22Rv1 (cell line): ENCODE results near the gene PPP2R3A.

Experiments
- H3K27ac ChIP-seq: fragments of 450-650 bp; 2 replicates; pipeline ENCODE4 v1.5.1; 2017
- ZFX ChIP-seq: fragments of 450-650 bp; IDR thresholded peaks from 2 replicates; pipeline ENCODE4 v1.6.1; 2017; ENCODE audit warnings: antibody characterized with exemption, borderline replicate concordance
- TF ChIP-seq, protein P1 (sequence below): fragments of 450-650 bp; IDR thresholded peaks from 2 replicates; pipeline ENCODE4 v1.5.1; 2017; ENCODE audit warnings: mild to moderate bottlenecking

Gene PPP2R3A

GRCh38 chr3:135997554-135998320 is 32.2 kb downstream of the PPP2R3A start:
- no peak overlapping the region for H3K27ac ChIP-seq
- TF ChIP-seq ZFX: no peak
- TF ChIP-seq, protein P1, sequence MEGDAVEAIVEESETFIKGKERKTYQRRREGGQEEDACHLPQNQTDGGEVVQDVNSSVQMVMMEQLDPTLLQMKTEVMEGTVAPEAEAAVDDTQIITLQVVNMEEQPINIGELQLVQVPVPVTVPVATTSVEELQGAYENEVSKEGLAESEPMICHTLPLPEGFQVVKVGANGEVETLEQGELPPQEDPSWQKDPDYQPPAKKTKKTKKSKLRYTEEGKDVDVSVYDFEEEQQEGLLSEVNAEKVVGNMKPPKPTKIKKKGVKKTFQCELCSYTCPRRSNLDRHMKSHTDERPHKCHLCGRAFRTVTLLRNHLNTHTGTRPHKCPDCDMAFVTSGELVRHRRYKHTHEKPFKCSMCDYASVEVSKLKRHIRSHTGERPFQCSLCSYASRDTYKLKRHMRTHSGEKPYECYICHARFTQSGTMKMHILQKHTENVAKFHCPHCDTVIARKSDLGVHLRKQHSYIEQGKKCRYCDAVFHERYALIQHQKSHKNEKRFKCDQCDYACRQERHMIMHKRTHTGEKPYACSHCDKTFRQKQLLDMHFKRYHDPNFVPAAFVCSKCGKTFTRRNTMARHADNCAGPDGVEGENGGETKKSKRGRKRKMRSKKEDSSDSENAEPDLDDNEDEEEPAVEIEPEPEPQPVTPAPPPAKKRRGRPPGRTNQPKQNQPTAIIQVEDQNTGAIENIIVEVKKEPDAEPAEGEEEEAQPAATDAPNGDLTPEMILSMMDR: no peak

- H3K27ac ChIP-seq: no peak overlapping the region
- TF ChIP-seq ZFX: no peak
- TF ChIP-seq, protein P1: no peak
Observed at GRCh38 chr3:136008221-136008620, 42.7 kb downstream of the PPP2R3A start.

GRCh38 chr3:136008732-136009470 is 43.4 kb downstream of the PPP2R3A start:
- no peak overlapping the region for H3K27ac ChIP-seq
- no peak for TF ChIP-seq ZFX

- no peak overlapping the region for H3K27ac ChIP-seq
- TF ChIP-seq, protein P1: no peak
- TF ChIP-seq ZFX: no peak
Observed at GRCh38 chr3:136018876-136019275, 53.3 kb downstream of the PPP2R3A start.

DNA sequence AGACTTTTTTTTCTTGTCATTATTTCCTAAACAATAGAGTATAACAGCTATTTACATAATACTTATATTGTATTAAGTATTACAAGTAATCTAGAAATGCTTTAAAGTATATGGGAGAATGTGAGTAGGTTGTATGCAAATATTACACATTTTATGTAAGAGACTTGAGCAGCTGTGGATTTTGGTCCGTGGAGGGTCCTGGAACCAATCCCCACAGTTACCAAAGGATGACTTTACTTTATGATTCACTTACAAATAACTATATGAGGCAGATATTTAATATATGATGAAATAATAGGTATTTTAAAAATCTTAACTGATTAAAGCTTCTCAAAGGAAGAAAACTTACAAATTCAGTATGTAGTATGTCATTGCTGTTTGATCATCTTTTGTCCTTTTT is 56.3 kb downstream of the PPP2R3A start:
- no peak overlapping the region for H3K27ac ChIP-seq
- TF ChIP-seq ZFX: no peak
- TF ChIP-seq, protein P1: no peak

DNA sequence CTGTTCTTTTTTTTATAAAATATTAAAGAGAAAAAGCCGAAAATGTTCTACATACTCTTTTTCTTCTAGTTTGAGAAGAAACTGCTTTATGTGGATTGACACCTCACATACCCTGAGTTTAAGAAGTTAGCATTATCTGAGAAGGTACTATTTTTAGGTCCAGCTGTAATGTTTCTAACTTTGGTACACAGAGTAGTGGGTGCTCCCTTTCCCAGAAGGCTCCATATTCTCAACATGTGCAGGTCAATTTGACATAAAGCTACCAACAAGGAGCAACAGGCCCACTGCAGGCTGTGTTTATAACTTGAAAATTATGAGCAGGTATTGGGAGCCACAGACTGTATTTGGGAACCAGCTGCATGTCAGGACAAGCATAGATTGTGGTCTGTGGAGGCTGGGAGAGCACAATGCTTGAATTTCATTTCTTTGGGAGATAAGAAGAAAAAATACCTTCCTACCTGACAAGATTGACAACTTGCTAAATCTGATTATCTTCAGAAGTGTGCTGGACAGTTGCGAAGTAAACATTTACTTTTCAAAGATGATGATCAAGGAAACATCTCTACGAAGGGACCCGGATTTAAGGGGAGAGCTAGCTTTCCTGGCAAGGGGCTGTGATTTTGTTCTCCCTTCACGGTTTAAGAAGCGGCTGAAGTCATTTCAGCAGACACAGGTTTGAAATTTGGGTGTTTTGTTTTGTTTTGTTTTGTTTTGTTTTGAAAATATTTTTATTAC is 57.2 kb downstream of the PPP2R3A start:
- H3K27ac ChIP-seq: no peak overlapping the region
- TF ChIP-seq, protein P1: no peak

DNA sequence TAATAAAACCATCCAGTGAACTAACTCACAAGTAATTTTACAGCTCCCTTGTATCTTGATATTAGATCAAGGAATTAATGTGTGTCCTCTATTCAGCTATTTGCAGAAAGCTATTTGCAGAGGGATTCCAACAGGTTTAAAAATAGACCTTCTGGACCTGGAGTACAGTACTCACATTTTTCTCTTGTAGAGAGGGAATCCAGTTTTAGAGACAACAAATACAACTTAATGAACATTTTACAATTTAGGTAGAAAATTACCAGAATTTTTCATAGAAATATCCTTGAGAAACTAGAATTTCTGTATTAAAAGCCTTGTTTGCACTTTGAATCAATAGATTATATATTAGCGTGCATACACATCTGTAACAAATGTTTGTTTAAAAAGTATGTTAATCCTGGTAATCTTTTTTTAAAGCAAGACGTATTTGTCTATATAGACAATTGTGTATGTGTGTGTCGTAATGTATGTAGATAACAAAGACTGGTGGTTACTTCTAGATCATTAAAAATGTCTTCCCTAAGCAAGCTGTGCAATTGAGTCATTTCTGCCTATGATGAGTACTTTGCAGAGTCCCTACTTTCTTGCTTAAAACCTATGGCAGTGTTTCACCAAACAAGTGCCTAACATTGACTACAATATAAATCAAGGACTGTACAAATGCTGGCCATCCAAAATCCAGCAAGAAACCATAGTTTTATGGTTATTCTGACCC is 57.9 kb downstream of the PPP2R3A start:
- TF ChIP-seq ZFX: no peak
- TF ChIP-seq, protein P1: no peak
- no peak overlapping the region for H3K27ac ChIP-seq
